Stimulated activated CD4-positive, alpha-beta T cell treated with anti-CD3 and anti-CD28 coated beads, Interleukin-12 subunit alpha, Interleukin-12 subunit beta, amount 100 ng/mL, for 4 hours (primary cell): Measurements from ENCODE around the gene VPS13D.

Experiments
- DNase-seq: peaks from one replicate; pipeline ENCODE4 v3.0.0-alpha.2; 2020

VPS13D gene

DNA sequence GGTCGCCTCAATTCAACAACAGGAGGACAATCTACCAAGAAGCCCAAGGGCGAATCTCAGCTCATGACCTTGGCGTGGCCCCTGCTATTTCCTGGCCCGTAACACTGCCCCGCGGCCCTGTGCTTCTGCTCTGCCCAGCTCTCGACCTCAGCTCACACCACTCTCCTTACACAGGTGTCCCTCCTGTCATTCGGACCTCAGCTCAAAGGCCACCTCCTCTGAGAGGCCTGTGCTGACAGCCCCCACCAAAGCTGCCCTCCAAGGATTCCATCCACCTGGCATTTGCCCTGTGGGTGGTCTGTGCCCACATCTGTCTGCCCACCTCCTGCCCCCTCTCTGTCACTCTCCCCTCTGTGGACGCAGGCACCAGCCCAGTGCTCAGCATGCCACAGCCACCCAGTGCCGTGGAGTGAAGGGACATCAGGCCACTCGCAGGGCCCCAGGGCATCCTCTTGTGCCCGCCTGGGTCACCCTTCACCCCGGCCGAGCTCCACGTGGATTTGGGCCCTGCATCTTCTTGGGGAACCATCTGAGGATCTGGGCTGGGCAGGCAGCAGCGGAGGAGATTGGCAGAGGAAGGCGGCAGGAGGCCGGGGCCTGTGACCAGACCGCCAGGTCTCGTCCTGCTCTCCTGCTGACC lies 317.9 kb downstream of the VPS13D start:
- no peak for DNase-seq

DNA sequence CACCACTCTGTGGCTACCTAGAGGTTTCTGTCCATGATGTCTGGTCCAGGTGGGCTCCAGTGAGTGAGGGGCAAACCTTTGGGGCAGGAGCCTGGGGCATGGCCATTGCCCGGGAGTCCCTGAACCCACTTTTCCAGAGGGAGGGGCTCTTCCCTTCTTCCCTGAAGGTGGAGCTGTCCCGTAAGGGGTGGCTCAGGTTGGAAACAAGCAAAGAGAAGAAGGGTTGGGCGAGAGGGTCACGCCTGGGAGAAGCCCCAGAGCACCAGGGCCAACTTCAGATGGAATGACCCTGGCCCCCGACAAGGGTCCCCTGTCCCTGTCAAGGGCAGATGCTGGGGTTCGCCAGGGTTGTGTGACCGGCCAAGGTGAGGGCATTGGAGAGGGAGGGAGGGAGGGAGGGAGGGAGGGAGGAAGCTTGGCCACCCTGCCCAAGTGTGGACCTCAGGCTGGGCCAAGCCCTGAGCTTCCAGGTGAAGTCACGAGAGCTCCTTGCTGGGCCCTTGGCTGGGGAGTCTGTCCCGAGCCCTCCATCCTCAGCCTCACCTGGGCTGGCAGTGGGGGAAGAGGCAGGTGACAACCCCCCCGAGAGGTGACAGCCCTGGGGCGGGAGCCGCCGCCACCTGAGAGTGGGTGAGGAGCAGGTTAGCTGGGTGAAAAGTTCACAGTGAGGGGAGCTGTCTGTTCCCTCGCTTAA lies 318.6 kb downstream of the VPS13D start:
- no peak for DNase-seq

DNA sequence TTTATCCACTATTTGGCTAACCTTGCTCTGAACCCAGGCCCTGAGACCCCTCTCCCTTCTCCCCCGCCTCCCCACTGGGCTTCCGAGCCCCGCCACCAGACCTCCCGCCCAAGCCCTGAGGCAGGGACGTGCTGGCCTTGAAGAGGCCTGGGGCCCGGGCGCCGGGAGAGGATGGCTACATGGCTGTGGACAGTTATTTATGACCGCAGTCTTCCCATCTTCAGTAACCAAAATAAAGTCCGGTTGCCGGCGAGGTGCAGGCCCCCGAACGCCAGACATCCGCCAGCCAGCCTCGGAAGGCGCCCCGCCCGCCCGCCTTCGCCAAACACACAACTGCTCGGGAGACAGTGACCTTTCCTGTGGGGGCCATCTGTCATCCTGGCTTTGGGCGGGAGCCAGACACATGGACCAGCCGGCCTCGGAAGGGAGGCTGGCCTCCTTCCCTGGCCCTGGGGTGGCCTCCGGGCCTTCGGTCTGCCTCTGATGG lies 319.2 kb downstream of the VPS13D start:
- no peak for DNase-seq

DNA sequence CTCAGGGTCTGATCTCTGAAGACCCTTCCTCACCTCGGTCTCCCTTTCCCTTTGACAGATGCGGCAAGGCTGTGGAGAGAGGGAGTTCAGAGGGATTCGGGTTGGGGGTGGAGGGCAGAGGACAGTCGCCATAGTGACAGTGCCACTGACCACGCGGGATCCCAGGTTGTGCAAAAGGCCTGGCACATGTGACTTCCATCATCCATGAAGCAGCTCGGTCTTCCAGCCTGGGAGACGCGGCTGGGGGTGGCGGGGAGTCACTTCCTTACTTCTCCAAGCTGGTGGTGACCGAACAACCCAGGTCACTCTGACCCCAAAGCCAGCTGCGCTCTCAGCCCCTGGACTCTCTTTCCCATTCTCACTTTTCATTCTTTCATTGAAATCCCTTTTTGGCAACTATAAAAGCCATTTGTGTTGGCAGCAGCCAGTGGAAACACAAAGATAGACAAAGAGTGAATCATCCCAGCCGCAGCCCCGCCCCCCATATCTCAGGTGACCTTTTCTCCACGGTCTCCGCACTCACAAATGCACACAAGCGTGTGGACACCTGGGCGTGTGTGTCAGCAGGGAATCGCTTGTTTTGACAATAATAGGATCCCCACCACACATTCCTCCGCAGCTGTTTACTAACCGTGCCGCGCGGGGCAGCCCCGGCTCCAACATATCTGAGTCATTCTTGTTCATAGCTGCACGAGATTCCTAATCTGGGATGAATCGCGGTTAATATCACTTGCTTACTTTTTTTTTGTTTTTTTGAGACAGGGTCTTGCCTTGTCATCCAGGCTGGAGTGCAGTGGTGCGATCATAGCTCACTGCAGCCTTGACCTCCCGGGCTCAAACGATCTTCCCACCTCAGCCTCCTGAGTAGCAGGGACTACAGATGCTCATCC lies 319.9 kb downstream of the VPS13D start:
- no peak for DNase-seq

DNA sequence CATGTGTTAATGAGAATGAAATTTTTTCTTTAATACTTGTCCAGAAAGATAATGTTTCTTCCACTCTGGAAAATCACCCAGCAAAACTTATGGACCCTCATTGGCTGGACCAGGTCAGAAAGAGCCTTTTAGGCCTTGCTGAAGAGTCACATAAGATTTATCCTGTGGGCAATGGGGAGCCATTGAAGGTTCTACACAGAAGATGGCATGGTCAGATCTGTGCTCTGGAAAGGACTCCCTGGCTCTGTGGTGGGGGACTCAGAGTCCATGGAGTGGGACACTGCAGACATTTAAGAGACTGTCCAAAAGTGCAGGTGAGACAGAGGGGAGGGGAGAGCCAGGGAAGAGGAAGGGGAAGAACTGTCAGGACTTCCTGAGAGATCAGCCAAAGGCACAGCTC lies 321.8 kb downstream of the VPS13D start:
- DNase-seq, result no peak

DNA sequence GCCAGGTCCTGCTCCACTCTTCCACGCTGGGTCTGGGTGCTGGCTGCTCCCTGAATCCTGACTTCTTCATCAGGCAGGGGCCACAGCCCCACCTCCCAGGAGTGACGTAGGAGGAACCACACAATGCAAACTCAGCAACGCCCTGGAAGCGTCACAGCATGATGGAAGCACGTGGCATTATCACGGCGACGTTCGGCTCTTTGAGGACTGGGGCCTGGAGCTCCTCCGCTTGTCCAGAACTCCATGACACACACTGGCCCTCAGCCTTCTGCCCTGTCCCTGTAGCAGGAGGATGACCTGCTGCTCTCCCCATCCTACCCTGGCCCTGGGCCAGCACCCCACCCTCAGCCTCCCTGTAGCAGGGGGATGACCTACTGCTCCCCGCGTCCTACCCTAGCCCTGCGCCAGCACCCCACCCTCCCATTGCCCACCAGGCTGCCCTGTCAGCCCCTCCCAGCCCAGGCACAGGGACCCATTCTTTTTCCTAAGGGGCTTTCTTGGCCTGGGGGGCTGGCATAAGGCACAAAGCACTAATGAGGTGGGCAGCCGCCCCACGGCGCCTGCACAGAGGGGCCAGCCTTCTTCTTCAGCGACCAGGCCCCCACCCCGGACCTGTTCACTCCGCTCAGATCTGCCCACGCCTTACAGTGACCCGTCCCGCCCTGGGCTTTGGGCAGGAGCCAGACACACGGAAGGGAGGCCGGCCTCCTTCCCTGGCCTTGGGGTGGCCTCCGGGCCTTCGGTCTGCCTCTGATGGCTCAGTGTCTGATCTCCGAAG lies 322.5 kb downstream of the VPS13D start:
- no peak for DNase-seq

DNA sequence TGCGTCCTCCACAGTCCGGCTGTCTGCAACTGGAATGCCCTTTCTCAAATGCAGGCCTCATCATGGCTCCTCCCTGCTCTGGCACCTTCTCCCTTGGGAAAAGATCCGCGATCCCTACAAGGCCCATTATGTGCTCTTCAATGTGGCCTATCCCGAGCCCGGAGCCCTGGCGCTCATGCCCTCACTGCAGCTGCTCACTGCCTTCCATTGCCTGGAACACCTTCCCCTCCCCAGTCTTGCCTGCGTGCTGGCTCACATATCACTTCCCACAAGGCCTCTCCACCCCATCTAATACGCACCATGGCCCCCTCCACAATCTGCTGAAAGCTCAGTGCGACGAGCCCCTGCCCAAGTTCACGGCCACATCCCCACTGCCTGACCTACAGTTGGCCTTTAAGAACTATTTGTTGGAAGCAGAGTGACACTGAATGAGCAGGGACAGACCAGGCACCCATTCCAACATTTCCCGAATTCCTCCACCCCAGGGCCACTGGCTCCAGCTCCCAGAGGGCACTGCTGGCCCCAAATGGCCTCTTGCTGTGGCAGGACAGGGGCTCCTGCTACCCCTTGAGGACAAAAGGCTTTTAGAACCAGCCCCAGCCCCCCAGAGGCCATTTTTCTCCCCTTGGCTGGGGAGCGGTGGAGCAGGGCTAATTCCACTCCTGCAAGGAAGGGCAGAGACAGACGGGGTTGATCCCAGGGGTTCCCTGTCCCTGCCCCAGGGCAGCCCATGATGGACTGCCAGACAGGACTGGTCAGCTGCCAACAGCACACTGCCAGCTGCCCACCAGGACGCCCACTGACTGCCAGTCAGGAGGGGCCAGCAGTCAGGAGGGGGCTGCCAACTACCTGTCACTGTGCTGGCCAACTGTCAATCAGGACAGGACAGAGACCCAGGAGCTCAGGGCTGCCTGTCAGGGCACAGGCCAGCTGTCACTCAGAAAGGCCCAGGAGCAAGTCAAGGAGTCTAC lies 323.4 kb downstream of the VPS13D start:
- DNase-seq, result no peak

DNA sequence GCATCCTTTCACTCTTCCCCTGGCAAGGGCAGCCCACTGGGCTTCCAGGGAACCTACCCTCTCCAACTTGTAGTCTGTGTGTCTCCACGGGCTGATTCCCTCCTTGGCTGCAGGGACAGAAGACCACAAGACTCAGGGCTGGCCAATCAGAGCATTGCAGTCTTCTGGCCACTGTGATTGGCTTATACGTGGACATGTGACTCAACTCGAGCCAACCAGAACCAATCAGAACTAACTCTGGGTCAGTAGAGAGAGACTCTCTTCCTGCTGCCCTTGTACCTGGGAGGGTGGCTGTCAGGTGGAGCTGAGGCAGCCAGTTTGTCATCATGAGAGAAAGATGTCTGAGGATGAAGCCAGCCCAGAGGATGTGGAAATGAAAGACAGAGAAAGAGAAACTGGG lies 324.1 kb downstream of the VPS13D start:
- DNase-seq, result no peak

DNA sequence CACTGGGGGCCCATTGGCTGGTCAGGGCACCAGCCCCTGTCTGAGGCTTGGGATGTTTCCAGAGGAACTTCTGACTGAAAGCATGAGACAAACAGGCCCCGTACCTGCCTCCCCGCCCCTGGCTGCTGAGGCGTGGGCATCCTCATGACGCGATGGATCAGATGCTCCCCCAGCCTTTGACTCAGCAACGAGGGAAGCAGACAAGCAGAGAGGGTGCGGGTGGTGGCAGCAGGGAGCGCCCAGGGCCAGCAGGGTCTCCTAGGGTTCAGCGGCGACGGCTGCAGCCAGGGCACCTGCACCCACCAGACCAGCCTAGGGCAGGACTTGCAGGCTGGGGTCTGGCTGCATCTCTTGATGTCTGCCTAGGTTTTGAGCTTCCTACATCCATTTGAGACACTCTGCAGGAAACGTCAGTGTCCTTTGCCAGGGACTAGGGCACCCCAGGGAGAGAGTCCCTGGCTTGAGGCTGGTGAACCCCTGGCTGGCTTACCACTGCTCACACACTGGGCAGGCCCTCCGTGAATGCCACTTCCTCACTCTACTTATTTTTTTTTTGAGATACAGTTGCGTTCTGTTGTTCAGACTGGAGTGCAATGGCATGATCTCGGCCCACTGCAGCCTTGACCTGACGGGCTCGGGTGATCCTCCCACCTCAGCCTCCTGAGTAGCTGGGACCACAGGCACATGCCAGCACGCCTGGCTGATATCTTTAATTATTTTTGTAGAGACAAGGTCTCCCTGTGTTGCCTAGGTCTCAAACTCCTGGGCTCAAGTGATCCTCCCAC lies 324.9 kb downstream of the VPS13D start:
- DNase-seq, result no peak

DNA sequence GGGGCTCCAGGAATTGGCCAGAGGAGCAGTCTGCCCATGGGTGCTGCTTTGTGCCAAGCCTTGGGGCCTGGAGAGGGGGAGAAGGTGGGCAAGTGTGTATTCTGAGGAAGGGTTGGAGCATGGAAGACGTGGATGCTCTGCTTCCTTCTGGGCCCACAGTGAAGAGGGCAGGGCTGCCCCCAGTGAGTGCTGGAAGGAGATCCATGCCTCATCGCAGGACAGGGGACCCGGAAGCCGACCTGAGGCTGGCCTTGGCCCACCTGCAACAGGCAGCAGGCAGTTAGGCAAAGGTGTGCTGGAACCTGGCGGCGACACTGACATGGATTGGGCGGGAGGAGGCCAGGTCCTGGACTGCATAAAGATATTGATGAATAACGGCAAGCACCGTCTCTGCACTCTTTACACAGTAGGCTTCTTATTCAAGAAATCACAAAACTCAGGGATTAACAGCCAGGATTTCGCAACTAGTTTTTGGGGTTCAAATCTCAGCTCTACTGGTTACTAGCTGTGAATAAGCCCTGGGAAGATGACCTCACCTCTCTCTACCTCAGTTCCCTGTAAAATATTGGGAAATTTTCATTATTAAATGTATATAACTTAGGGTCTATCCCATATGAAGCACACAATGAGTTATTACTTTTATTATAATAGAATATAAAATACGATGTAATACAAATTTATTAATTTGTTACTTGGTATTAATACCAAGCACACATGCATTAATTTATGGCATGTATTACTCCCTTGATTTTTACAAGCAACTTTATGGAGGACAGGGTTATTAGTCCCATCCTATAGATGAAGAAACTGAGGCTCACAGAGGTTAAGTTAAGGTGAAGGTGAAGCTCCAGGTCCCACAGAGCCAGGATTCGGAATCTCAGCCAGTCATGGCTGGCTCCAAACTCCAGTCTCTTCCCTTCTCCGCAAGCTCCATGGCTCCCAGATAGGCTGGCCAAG lies 325.9 kb downstream of the VPS13D start:
- no peak for DNase-seq

DNA sequence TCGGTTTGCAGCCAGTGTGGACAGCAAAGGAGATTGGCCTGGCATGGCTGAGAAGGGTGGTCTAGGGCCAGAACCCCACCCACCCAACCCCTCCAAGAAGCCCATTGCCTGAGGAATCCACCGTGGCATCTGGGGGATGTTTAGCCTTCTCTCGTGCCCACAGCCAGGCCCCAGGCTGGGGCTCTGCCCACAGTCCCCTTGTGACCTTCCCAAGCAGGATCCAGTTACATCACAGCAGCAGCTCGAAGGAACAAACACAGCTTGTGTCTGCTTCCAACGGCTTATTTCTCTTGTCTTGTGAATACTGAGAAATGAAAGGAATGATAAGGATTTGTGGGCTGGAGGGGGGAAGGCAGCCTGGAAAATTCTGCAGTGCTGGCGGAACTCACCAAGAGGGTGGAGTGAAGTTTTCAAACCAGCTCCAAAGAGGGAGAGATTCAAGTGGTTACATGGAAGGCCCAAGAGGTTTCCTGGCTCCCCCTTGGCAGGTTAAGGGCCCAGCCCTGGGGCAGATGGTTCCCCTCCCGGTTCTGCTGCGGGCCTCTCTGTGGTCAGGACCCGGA lies 326.6 kb downstream of the VPS13D start:
- no peak for DNase-seq

DNA sequence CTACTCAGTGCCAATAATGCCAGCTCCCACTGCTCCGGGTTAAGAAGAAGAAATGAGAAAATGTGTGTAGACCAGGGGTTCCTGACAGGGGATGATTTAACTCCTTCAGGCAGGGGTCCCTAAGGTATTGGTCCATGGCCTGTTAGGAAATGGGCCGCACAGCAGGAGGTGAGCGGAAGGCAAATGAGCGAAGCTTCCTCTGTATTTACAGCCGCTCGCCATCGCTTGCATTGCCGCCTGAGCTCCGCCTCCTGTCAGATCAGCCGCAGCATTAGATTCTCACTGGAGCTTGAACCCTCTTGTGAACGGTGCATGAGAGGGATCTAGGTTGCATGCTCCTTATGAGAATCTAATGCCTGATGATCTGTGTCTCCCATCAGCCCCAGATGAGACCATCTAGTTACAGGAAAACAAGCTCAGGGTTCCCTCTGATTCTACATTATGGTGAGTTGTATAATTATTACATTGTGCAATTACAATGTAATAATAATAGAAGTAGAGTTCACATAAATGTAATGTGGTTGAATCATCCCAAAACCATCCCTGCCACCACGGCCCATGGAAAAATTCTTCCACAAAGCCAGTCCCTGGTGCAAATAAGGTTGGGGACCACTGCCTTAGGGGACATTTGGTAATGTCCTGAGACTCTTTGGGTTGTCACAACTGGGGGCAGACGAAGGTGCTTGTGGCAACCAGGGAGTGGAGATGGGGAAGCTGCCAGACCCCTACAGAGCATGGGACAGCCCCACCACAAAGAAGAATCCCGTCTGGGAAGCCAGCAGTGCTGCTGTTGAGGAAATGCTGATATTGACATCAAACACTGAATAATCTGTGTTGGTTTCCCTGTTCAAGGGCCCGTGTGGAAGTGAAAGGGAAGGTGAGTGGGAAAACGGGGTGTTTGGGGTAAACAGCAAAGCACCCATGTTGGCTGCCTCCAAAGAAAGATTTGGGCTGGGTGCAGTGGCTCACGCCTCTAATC lies 327.4 kb downstream of the VPS13D start:
- DNase-seq, result no peak

DNA sequence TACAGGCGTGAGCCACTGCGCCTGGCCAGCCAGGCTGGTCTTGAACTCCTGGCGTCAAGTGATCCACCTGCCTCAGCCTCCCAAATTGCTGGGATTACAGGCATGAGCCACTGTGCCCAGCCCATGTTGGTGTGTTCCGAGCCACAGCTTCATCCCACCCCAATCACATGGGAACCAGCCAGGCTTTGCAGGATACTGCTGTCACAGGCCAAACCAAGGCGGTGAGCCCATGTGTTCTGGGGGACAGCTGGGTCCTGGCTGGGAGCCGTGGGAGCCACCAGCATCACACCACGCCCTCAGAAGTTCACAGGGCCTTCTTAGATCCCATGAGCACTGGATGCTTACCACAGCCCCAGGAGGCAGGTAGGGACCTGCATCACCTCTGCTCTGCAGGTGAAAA lies 331.3 kb downstream of the VPS13D start:
- DNase-seq, result no peak
